Caco-2 (cell line): ENCODE measurements around the gene MEIS1. TPM values are rescaled to one million over a fixed set of nuclear protein-coding genes. Genes with fewer than 3 reads are reported as not detected.

ENCODE experiments used
- BruUV-seq: library from RNA; stranded (reverse); fragments of 400-500 nt; replicated peaks from 2 replicates; lab custom pipeline; 2021; lab: Mats Ljungman, UMichigan
- CTCF ChIA-PET: fragments of 300-600 bp; sonication (Branson Sonifier 250); formaldehyde crosslinking; loops from one replicate; lab custom pipeline; 2022; ENCODE audit warnings: antibody characterized with exemption; lab: Charles Lee
- POLR2A ChIA-PET: fragments of 300-600 bp; sonication (Branson Sonifier 250); formaldehyde crosslinking; loops from one replicate; lab custom pipeline; 2022; ENCODE audit warnings: antibody characterized with exemption; lab: Charles Lee
- DNase-seq, 2 experiments: peaks; one replicate each; pipeline versions ENCODE4 v3.0.0 to v3.0.0-alpha.2; 2020 to 2022
- H3K27me3 ChIP-seq: replicated peaks from 2 replicates; pipeline ENCODE4 v1.6.0; 2011; ENCODE audit warnings: low read length; ENCODE audit not compliant: control insufficient read depth, insufficient read depth
- H3K36me3 ChIP-seq: 2 replicates; pipeline ENCODE4 v1.5.1; 2011; ENCODE audit warnings: low read length; ENCODE audit not compliant: control insufficient read depth, insufficient read depth
- H3K4me1 ChIP-seq: fragments of 250-450 bp; sonication (Bioruptor Pico); 2 replicates; pipeline ENCODE4 v1.5.1; 2020; ENCODE audit warnings: mild to moderate bottlenecking
- H3K4me3 ChIP-seq: 2 replicates; pipeline ENCODE4 v1.5.1; 2011; ENCODE audit warnings: low read depth, mild to moderate bottlenecking, control low read depth, low read length
- H3K9me3 ChIP-seq: fragments of 250-450 bp; sonication (Bioruptor Pico); 2 replicates; pipeline ENCODE4 v1.5.1; 2020; ENCODE audit warnings: mild to moderate bottlenecking, moderate library complexity
- H3K27ac Mint-ChIP-seq: one replicate; pipeline ENCODE4 v1.8.0; 2022; ENCODE audit warnings: mixed read lengths; ENCODE audit not compliant: unreplicated experiment
- H3K27me3 Mint-ChIP-seq: one replicate; pipeline ENCODE4 v1.8.0; 2022; ENCODE audit warnings: mixed read lengths; ENCODE audit not compliant: insufficient read depth, unreplicated experiment
- H3K36me3 Mint-ChIP-seq: one replicate; pipeline ENCODE4 v1.8.0; 2022; ENCODE audit warnings: mild to moderate bottlenecking, mixed read lengths; ENCODE audit not compliant: insufficient read depth, unreplicated experiment
- H3K4me1 Mint-ChIP-seq: one replicate; pipeline ENCODE4 v1.8.0; 2022; ENCODE audit warnings: low read depth, mixed read lengths; ENCODE audit not compliant: unreplicated experiment
- H3K4me3 Mint-ChIP-seq: one replicate; pipeline ENCODE4 v1.8.0; 2022; ENCODE audit warnings: mild to moderate bottlenecking, moderate library complexity, mixed read lengths; ENCODE audit not compliant: unreplicated experiment
- H3K9me3 Mint-ChIP-seq: one replicate; pipeline ENCODE4 v1.8.0; 2022; ENCODE audit warnings: mixed read lengths; ENCODE audit not compliant: unreplicated experiment
- intact Hi-C: fragments of 100-400 bp; cut with micrococcal nuclease; formaldehyde crosslinking; loops from one replicate; pipeline ENCODE4 v1.10.0; 2022; ENCODE audit not compliant: unreplicated experiment
- total RNA-seq: library from RNA; stranded (reverse); gene quantifications from 2 replicates; pipeline ENCODE4 v1.2.3, GENCODE V29; 2022
- TF ChIP-seq, protein P1 (sequence below), 2 experiments: fragments of 200-600 bp in 1 of 2; IDR thresholded peaks; 1 replicate in 1 of 2; 2 replicates in 1 of 2; pipeline versions ENCODE4 v1.5.1 to v1.8.0; 2011 to 2022; ENCODE audit warnings: antibody characterized with exemption in 1 of 2, control low read depth in 1 of 2, inconsistent platforms in 1 of 2, low read depth in 1 of 2, low read length in 1 of 2, mild to moderate bottlenecking in 1 of 2, moderate library complexity in 1 of 2; ENCODE audit not compliant: insufficient read depth in 1 of 2, severe bottlenecking in 1 of 2, unreplicated experiment in 1 of 2

MEIS1 gene
- total RNA-seq, 1 experiment from 2014 or later: 7.4 TPM

DNA sequence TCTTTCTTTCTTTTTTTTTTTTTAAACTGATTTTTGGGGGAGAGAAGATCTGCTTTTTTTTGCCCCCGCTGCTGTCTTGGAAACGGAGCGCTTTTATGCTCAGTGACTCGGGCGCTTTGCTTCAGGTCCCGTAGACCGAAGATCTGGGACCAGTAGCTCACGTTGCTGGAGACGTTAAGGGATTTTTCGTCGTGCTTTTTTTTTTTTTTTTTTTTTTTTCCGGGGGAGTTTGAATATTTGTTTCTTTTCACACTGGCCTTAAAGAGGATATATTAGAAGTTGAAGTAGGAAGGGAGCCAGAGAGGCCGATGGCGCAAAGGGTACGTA, 587 bp downstream of the MEIS1 start:
- peaks cover 10% of the 10 kb centered on the region for H3K4me1 ChIP-seq
- ChIA-PET POLR2A (interaction anchor here (0.6 to 0.7 kb wide), 4 partner anchors 184 to 1684 kb away, joined by 5 to 13 read pairs (median 8); no protein-coding TSS in a partner anchor), CTCF (interaction anchor here (0.6 to 0.7 kb wide), 3 partner anchors 320 to 1674 kb away, joined by 3 to 9 read pairs (median 4); no protein-coding TSS in a partner anchor)
- H3K4me3 ChIP-seq: peak overlapping the region; percentile 75
- no TSS peak for BruUV-seq
- H3K27me3 ChIP-seq: no peaks in the 10 kb centered on the region
- no peaks in the 10 kb centered on the region for H3K27me3 Mint-ChIP-seq
- H3K4me3 Mint-ChIP-seq: peak overlapping the region; percentile 81
- no peaks in the 10 kb centered on the region for H3K9me3 Mint-ChIP-seq
- H3K4me1 Mint-ChIP-seq: peaks cover 14% of the 10 kb centered on the region
- H3K9me3 ChIP-seq: no peaks in the 10 kb centered on the region
- peaks cover 13% of the 10 kb centered on the region for H3K36me3 Mint-ChIP-seq
- no peak for DNase-seq
- no peaks in the 10 kb centered on the region for H3K36me3 ChIP-seq
- H3K27ac Mint-ChIP-seq: peak overlapping the region; percentile 82
- TF ChIP-seq, protein P1, sequence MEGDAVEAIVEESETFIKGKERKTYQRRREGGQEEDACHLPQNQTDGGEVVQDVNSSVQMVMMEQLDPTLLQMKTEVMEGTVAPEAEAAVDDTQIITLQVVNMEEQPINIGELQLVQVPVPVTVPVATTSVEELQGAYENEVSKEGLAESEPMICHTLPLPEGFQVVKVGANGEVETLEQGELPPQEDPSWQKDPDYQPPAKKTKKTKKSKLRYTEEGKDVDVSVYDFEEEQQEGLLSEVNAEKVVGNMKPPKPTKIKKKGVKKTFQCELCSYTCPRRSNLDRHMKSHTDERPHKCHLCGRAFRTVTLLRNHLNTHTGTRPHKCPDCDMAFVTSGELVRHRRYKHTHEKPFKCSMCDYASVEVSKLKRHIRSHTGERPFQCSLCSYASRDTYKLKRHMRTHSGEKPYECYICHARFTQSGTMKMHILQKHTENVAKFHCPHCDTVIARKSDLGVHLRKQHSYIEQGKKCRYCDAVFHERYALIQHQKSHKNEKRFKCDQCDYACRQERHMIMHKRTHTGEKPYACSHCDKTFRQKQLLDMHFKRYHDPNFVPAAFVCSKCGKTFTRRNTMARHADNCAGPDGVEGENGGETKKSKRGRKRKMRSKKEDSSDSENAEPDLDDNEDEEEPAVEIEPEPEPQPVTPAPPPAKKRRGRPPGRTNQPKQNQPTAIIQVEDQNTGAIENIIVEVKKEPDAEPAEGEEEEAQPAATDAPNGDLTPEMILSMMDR (IDR thresholded peaks at IDR 0.05; ENCODE audit: insufficient read depth in 1 of 2, low read depth in 1 of 2, low read length in 1 of 2, severe bottlenecking in 1 of 2, unreplicated experiment in 1 of 2): no peak
- intact Hi-C loops: loop anchor here (1.0 to 10.0 kb wide), 6 partner anchors 93 to 1599 kb away; partner anchors contain the start of gene ETAA1

DNA sequence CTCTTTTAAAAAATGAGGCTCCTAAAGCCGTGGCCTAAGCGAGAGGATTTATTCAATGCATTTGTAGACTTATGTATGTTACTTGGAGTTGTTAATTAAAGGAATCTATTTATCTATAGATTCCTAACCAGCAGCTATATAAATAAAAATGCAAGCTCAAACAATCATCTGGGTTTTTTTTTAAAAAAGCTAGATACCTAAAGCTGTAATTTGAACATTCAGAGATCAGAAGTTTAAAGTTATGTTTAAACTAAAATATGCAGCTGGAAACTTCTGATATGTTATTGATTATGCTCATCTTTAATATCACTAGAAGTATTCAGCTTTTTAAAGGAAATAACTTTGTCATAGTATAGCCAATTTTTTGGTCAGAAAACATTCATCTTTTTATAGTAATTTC, 1.0 kb downstream of the MEIS1 start:
- no peak for DNase-seq
- peak overlapping the region; percentile 82 for H3K27ac Mint-ChIP-seq
- H3K4me3 Mint-ChIP-seq: peak overlapping the region; percentile 81
- CTCF ChIA-PET: no interaction called here
- Histone ChIP-seq H3K4me3 (peak overlapping the region; percentile 75), H3K36me3 (no peaks in the 10 kb centered on the region), H3K27me3 (no peaks in the 10 kb centered on the region), H3K4me1 (peaks cover 5% of the 10 kb centered on the region), H3K9me3 (no peaks in the 10 kb centered on the region)
- BruUV-seq: no TSS peak
- peaks cover 13% of the 10 kb centered on the region for H3K36me3 Mint-ChIP-seq
- TF ChIP-seq, protein P1 (IDR thresholded peaks at IDR 0.05; ENCODE audit: insufficient read depth in 1 of 2, low read depth in 1 of 2, low read length in 1 of 2, severe bottlenecking in 1 of 2, unreplicated experiment in 1 of 2): no peak
- intact Hi-C loops: loop anchor here (1.0 to 10.0 kb wide), 6 partner anchors 92 to 1599 kb away; partner anchors contain the start of gene ETAA1
- no peaks in the 10 kb centered on the region for H3K27me3 Mint-ChIP-seq
- no peaks in the 10 kb centered on the region for H3K9me3 Mint-ChIP-seq
- POLR2A ChIA-PET: no interaction called here
- H3K4me1 Mint-ChIP-seq: peaks cover 9% of the 10 kb centered on the region

DNA sequence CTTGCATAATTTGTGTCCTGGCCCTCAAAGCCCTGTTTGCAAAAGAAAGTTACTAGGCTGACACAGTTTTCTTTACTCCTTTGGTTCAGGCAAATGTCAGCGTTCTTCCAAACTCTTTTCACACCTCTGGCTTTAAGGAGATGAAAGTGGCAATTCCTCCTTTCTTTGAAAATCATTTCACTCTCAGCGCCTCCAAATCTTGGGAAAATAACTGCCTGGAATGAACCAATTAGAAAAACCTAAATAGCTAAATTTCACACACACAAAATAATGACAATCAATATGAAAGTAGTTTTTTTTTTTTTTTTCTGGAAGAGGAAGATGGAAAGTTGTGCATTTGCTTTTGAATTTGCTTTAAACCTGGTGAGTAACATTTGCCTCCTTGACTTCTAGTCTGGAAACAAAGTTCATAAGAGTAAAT, 1.7 kb downstream of the MEIS1 start:
- peak overlapping the region; percentile 40 for H3K4me3 Mint-ChIP-seq

More for the DNA sequence above, 1.7 kb downstream of the MEIS1 start:
- ChIA-PET CTCF (no interaction called here), POLR2A (no interaction called here)
- no TSS peak for BruUV-seq
- DNase-seq: no peak
- H3K27ac Mint-ChIP-seq: no peak overlapping the region
- TF ChIP-seq, protein P1 (IDR thresholded peaks at IDR 0.05; ENCODE audit: insufficient read depth in 1 of 2, low read depth in 1 of 2, low read length in 1 of 2, severe bottlenecking in 1 of 2, unreplicated experiment in 1 of 2): no peak
- intact Hi-C loops: loop anchor here (10.0 kb wide), 3 partner anchors 798 to 1598 kb away; partner anchors contain the start of gene ETAA1
- Histone ChIP-seq H3K4me1 (no peaks in the 10 kb centered on the region), H3K9me3 (no peaks in the 10 kb centered on the region), H3K36me3 (no peaks in the 10 kb centered on the region), H3K4me3 (no peak overlapping the region; the same call in 1 of the 2 replicates), H3K27me3 (no peaks in the 10 kb centered on the region)
- no peaks in the 10 kb centered on the region for H3K9me3 Mint-ChIP-seq
- H3K27me3 Mint-ChIP-seq: no peaks in the 10 kb centered on the region
- peaks cover 6% of the 10 kb centered on the region for H3K4me1 Mint-ChIP-seq
- peaks cover 13% of the 10 kb centered on the region for H3K36me3 Mint-ChIP-seq
